Measurements from ENCODE around the gene NPTXR.

The NPTXR gene

GRCh38 chr22:38793317-38793716, 50.5 kb downstream of the NPTXR start:
- Histone ChIP-seq H3K27ac (peak overlapping the region; percentile 70), H3K27me3 (replicated peaks) (no peaks in the 10 kb centered on the region), H3K36me3 (replicated peaks) (peaks cover 3% of the 10 kb centered on the region), H3K4me3 (ENCODE audit: low read depth, low read length) (peak overlapping the region; percentile 84)
- DNase-seq: no peak
- in situ Hi-C loops (cut with HindIII; ENCODE audit: low pct_ligation_motif_present, low sequenced_read_pairs): no loop called here
- no peak for TF ChIP-seq CTCF (IDR thresholded peaks at IDR 0.05; ENCODE audit: low read depth, low read length, missing control alignments)

GRCh38 chr22:38792833-38793232, 51.0 kb downstream of the NPTXR start:
- peak; percentile 39 for DNase-seq
- in situ Hi-C loops (cut with HindIII; ENCODE audit: low pct_ligation_motif_present, low sequenced_read_pairs): no loop called here
- no peak for TF ChIP-seq CTCF (IDR thresholded peaks at IDR 0.05; ENCODE audit: low read depth, low read length, missing control alignments)
- H3K27ac ChIP-seq: no peak overlapping the region
- H3K27me3 ChIP-seq (replicated peaks): no peaks in the 10 kb centered on the region
- H3K36me3 ChIP-seq (replicated peaks): peaks cover 3% of the 10 kb centered on the region
- H3K4me3 ChIP-seq (ENCODE audit: low read depth, low read length): peak overlapping the region; percentile 84

- peaks cover 3% of the 10 kb centered on the region for H3K36me3 ChIP-seq (replicated peaks)
- H3K4me3 ChIP-seq (ENCODE audit: low read depth, low read length): no peak overlapping the region
- no peaks in the 10 kb centered on the region for H3K27me3 ChIP-seq (replicated peaks)
- TF ChIP-seq CTCF (IDR thresholded peaks at IDR 0.05; ENCODE audit: low read depth, low read length, missing control alignments): no peak
- DNase-seq: no peak
- H3K27ac ChIP-seq: no peak overlapping the region
- in situ Hi-C loops (cut with HindIII; ENCODE audit: low pct_ligation_motif_present, low sequenced_read_pairs): no loop called here
Measured at GRCh38 chr22:38789606-38790005, 54.2 kb downstream of the NPTXR start.

DNA sequence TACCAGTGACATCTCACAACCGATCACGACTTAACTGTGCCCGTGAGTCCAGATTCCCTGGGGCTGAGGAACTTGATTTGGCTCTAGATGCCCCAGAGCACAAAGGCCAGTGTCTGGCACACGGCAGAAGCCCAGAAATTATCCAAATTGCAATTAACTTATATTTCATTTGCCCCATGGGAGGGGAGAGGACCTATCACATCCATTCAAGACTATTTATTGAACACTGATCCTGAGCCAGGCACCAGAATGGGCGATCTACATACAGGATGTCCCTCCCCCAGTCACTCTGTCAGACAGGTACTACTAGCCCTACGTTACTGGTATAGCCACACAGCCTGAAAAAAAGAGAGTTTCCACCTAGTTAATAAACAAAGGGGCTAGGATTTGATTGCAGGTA, 55.0 kb downstream of the NPTXR start:
- Histone ChIP-seq H3K36me3 (replicated peaks) (peaks cover 3% of the 10 kb centered on the region), H3K27ac (peak overlapping the region; percentile 48), H3K4me3 (ENCODE audit: low read depth, low read length) (no peak overlapping the region), H3K27me3 (replicated peaks) (no peaks in the 10 kb centered on the region)
- no peak for TF ChIP-seq CTCF (IDR thresholded peaks at IDR 0.05; ENCODE audit: low read depth, low read length, missing control alignments)
- in situ Hi-C loops (cut with HindIII; ENCODE audit: low pct_ligation_motif_present, low sequenced_read_pairs): no loop called here
- DNase-seq: no peak

- H3K27ac ChIP-seq: peak overlapping the region; percentile 48
Measured at GRCh38 chr22:38788021-38788816, 55.6 kb downstream of the NPTXR start.

More at GRCh38 chr22:38788021-38788816, 55.6 kb downstream of the NPTXR start:
- Histone ChIP-seq H3K36me3 (replicated peaks) (peaks cover 3% of the 10 kb centered on the region), H3K27me3 (replicated peaks) (no peaks in the 10 kb centered on the region), H3K4me3 (ENCODE audit: low read depth, low read length) (no peak overlapping the region)
- no peak for TF ChIP-seq CTCF (IDR thresholded peaks at IDR 0.05; ENCODE audit: low read depth, low read length, missing control alignments)
- DNase-seq: peak; percentile 83
- in situ Hi-C loops (cut with HindIII; ENCODE audit: low pct_ligation_motif_present, low sequenced_read_pairs): no loop called here

All from brain microvascular endothelial cell (primary cell).